ENCODE measurements around the gene TMEM26. TPM values are rescaled to one million over a fixed set of nuclear protein-coding genes. Genes with fewer than 3 reads are reported as not detected.

The TMEM26 gene
- total RNA-seq, 3 donors from 2014 or later (not counting 1 experiment from before 2014, with no cell fraction given) = not detected

DNA sequence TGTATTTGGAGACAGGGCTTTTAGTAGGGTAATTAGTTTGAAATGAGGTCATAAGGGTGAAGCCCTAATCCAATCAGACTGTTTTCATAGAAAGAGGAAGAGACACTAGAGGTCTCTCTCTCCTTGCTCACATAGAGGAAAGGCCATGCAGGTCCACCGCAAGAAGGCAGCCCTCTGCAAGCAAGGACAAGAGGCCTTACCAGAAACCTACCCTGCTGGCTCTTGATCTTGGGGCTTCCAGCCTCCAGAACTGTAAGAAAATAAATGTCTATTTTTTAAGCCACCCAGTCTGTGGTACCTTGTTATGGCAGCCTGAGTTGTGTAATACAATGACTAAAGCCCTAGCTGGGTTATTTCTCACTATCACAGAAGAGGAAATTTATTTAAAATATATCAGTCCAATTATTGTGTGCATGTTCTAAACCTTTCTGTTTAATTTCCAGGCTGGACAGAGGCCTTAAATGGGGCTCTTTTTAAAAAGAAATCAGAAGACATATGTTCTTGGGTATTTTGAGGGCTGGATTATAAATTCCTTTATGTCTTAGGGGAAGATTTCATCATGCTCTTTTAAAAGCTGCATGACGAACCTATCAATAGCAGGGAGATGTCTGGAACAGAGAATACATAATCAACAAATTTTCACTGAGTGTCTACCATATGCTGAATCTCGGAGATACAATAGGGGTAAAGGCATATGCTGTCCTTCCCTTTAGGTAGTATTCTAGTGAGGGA is 12.9 kb upstream of the TMEM26 start:
- Mint-ChIP-seq H3K9me3 (peaks cover 2% of the 10 kb centered on the region in 2 donors), H3K4me1 (no peaks in the 10 kb centered on the region), H3K4me3 (no peak overlapping the region), H3K36me3 (no peaks in the 10 kb centered on the region), H3K27me3 (ENCODE audit: low read depth in 2 of 2) (peaks cover 0 to 2% of the 10 kb centered on the region in 2 donors), H3K27ac (no peak overlapping the region)
- Histone ChIP-seq H3K27me3 (ENCODE audit: control insufficient read depth, insufficient read depth, low read length) (no peaks in the 10 kb centered on the region), H3K4me3 (ENCODE audit: low read length) (no peak overlapping the region), H3K36me3 (ENCODE audit: control insufficient read depth, insufficient read depth, low read length) (no peaks in the 10 kb centered on the region), H3K9me3 (ENCODE audit: control insufficient read depth, insufficient read depth, low read length) (no peaks in the 10 kb centered on the region), H3K4me1 (ENCODE audit: control insufficient read depth, insufficient read depth, low read length) (no peaks in the 10 kb centered on the region), H3K27ac (ENCODE audit: low read length) (no peak overlapping the region)
- intact Hi-C loops (cut with micrococcal nuclease) = no loop called here
- WGBS (ENCODE audit: insufficient coverage) = 82% methylated on average over 3 of the region's 3 CpGs
- ATAC-seq = no peak
- TF ChIP-seq, protein P1, sequence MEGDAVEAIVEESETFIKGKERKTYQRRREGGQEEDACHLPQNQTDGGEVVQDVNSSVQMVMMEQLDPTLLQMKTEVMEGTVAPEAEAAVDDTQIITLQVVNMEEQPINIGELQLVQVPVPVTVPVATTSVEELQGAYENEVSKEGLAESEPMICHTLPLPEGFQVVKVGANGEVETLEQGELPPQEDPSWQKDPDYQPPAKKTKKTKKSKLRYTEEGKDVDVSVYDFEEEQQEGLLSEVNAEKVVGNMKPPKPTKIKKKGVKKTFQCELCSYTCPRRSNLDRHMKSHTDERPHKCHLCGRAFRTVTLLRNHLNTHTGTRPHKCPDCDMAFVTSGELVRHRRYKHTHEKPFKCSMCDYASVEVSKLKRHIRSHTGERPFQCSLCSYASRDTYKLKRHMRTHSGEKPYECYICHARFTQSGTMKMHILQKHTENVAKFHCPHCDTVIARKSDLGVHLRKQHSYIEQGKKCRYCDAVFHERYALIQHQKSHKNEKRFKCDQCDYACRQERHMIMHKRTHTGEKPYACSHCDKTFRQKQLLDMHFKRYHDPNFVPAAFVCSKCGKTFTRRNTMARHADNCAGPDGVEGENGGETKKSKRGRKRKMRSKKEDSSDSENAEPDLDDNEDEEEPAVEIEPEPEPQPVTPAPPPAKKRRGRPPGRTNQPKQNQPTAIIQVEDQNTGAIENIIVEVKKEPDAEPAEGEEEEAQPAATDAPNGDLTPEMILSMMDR (IDR thresholded peaks at IDR 0.05) = no peak
- no peak for DNase-seq

DNA sequence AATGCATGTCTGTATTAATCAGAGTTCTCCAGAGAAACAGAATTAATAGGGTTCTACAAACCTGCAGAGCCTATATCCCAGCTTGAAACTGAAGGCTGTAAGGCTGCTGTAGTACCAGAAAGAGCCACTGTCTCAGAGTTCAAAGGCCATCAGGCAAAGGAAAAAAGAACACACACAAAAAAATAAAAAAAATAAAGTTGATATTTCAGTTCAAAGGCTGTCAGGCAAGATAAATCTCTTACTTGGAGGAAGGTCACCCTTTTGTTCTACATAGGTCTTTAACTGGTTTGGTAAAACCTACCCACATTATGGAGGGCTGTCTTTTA is 12.0 kb upstream of the TMEM26 start:
- H3K4me1 ChIP-seq (ENCODE audit: control insufficient read depth, insufficient read depth, low read length) = no peaks in the 10 kb centered on the region
- no peak overlapping the region for H3K27ac ChIP-seq (ENCODE audit: low read length)
- Mint-ChIP-seq H3K9me3 (peaks cover 2 to 6% of the 10 kb centered on the region in 2 donors), H3K4me1 (no peaks in the 10 kb centered on the region), H3K27ac (no peak overlapping the region), H3K27me3 (ENCODE audit: low read depth in 2 of 2) (peaks cover 0 to 2% of the 10 kb centered on the region in 2 donors), H3K36me3 (no peaks in the 10 kb centered on the region), H3K4me3 (no peak overlapping the region)
- no peak overlapping the region for H3K4me3 ChIP-seq (ENCODE audit: low read length)
- ATAC-seq (no peak), DNase-seq (no peak)
- H3K9me3 ChIP-seq (ENCODE audit: control insufficient read depth, insufficient read depth, low read length) = no peaks in the 10 kb centered on the region
- no peaks in the 10 kb centered on the region for H3K27me3 ChIP-seq (ENCODE audit: control insufficient read depth, insufficient read depth, low read length)
- intact Hi-C loops (cut with micrococcal nuclease) = no loop called here
- TF ChIP-seq, protein P1 (IDR thresholded peaks at IDR 0.05) = no peak
- no peaks in the 10 kb centered on the region for H3K36me3 ChIP-seq (ENCODE audit: control insufficient read depth, insufficient read depth, low read length)

DNA sequence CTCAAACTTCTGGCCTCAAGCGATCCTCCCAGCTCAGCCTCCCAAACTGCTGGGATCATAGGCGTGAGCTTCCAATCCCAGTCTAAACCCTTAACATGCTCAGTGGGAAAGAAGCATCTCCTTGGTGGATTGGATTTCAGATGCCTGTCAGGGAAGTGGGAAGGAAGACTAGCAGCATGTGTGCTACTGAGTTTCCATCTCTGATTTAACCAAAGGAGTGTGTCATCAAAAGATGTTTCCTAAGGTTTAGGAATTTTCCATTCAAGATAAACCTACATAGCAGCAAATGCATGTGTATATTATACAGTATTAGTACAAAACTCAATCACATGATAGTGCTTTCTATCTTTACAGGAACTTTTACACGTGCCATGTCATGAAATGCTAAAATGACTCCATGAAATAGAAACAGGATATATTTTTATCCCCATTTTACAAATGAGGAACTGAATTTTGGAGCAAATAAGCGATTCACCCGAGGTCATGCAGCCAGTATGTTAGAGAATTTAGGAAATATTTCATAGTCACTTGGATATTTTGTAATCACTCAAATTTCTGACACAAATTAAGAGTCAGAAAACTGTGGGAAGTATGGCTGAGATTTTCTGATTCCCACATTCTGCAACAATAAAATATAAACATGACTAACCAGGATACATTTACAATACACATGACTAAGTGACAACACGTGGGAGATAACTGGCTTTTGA is 11.4 kb upstream of the TMEM26 start:
- no peaks in the 10 kb centered on the region for H3K36me3 ChIP-seq (ENCODE audit: control insufficient read depth, insufficient read depth, low read length)
- no peaks in the 10 kb centered on the region for H3K4me1 Mint-ChIP-seq
- TF ChIP-seq, protein P1 (IDR thresholded peaks at IDR 0.05) = no peak
- H3K4me3 Mint-ChIP-seq = no peak overlapping the region
- H3K4me3 ChIP-seq (ENCODE audit: low read length) = no peak overlapping the region
- intact Hi-C loops (cut with micrococcal nuclease) = no loop called here
- no peaks in the 10 kb centered on the region for H3K4me1 ChIP-seq (ENCODE audit: control insufficient read depth, insufficient read depth, low read length)
- H3K27ac ChIP-seq (ENCODE audit: low read length) = no peak overlapping the region
- WGBS (ENCODE audit: insufficient coverage) = 71% methylated on average over 2 of the region's 6 CpGs
- H3K27me3 ChIP-seq (ENCODE audit: control insufficient read depth, insufficient read depth, low read length) = no peaks in the 10 kb centered on the region
- H3K27me3 Mint-ChIP-seq (ENCODE audit: low read depth in 2 of 2) = peaks cover 0 to 2% of the 10 kb centered on the region in 2 donors
- DNase-seq (no peak), ATAC-seq (no peak)
- no peak overlapping the region for H3K27ac Mint-ChIP-seq
- H3K9me3 ChIP-seq (ENCODE audit: control insufficient read depth, insufficient read depth, low read length) = no peaks in the 10 kb centered on the region
- peaks cover 2 to 6% of the 10 kb centered on the region in 2 donors for H3K9me3 Mint-ChIP-seq
- H3K36me3 Mint-ChIP-seq = no peaks in the 10 kb centered on the region

Measured in natural killer cell (primary cell).